ENCODE measurements around the gene GDAP2. TPM values are rescaled to one million over a fixed set of nuclear protein-coding genes. Genes with fewer than 3 reads are reported as not detected.
"Not testable (repeated sequence)": the region's sequence is repeated elsewhere in the genome, so short reads cannot be mapped to it uniquely, and the experiment has no call there.

The GDAP2 gene
- total RNA-seq, 1 experiment from 2014 or later, result 6.3 TPM

DNA sequence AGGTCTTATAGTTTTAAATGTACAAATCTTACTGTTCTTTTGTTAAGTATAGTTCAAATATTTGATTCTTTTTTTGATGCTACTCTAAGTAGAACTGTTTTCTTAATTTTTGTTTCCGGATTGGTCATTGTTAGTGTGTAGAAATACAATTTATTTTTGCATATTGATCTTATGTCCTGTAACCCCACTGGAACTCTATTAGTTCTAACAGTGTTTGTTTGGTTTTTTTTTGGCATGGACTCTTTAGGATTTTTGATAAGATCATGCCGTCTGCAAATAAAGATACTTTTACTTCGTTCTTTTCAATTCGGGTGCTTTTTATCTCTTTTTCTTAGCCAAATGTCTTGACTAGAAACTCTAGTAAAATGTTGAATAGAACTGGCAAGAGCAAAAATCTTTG is 26.5 kb downstream of the GDAP2 start:
- DNase-seq (ENCODE audit: low spot score), result no peak

DNA sequence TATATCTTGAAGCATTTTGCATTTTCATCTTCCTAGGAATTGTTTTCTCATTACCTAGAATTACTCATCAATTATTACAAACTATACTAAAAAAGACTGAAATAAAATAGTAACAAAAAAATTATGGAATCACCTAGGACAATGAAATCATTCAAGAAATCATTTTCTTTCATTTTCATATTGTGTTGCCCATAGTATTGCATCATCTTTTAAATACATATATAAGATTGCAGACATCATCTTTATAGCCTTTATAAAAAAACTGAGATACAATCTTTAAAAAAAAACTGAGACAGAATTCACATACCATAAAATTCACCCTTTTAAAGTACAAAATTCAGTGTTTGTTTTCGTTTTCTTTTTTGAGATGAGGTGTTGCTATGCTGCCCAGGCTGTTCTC is 29.6 kb downstream of the GDAP2 start:
- DNase-seq (ENCODE audit: low spot score), result no peak

- no peak for DNase-seq (ENCODE audit: low spot score)
Observed at GRCh38 chr1:117897551-117897950, 31.9 kb downstream of the GDAP2 start.

DNA sequence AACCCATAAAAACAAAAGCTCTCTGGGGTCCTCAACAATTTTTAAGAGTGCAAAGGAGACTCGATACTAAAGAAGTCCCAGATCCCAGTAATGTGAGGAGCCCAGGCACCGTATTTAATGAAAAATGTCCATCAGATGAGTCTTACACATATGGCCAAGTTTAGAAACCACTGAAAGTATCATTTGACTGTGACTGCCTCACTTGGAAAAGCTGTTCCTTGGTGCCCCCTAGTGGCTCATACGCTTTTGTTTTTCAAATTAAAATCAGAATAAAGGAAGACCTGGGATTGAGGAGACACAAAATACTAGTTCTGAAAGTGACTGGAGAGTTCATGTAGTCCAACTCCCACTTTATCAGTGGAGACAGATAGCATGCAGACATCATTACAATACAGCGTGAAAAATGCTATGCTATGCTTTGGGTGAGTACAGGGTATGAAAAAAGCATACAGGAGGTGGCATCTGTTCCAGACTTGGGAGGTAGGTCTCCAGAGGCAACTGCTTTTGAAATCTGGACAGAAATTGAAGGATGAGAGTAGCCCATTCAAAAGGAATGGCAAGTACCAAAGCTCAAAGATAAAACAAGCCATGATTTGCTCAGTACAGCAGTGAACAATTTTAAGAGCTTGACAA is 33.8 kb downstream of the GDAP2 start:
- DNase-seq (ENCODE audit: low spot score), result peak; percentile 75

GRCh38 chr1:117894078-117894477 is 35.3 kb downstream of the GDAP2 start:
- no peak for DNase-seq (ENCODE audit: low spot score)

GRCh38 chr1:117892512-117892911 is 36.9 kb downstream of the GDAP2 start:
- no peak for DNase-seq (ENCODE audit: low spot score)

- DNase-seq (ENCODE audit: low spot score), result no peak
Observed at GRCh38 chr1:117890452-117890851, 39.0 kb downstream of the GDAP2 start.

DNA sequence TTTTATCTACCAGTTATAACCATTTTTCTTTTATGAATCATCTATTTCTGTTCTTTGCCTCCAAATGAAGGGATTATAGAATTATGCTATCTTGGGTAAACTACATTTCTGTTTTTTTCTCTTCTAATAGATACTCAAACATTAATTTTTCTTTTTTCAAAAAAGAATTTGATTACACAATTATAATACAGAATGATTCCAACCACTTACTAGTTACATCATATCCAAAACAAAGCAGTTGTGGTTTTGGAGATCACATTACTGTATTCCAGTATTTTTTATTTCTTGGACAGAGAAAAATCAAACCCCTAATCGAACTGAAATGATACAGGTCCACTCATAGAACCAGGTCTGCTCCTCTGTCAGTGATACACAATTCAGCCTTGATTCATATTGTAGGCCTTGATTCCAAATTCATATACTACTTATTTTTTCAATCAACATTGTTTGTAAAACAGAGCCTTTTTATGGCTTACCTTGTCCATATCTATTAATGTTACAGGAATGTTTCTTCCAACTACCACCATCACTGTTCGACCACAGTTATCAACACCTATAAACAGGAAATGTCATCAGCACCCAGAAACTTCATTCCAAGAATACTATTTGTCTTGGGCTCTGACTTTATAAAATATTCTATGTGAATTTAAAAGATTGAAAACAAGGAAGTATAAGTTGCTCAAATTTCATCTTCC is 43.2 kb downstream of the GDAP2 start:
- no peak for DNase-seq (ENCODE audit: low spot score)

- no peak for DNase-seq (ENCODE audit: low spot score)
Observed at GRCh38 chr1:117883616-117884015, 45.8 kb downstream of the GDAP2 start.

GRCh38 chr1:117879284-117879683 is 50.1 kb downstream of the GDAP2 start:
- no peak for DNase-seq (ENCODE audit: low spot score)

GRCh38 chr1:117877823-117878222 is 51.6 kb downstream of the GDAP2 start:
- no peak for DNase-seq (ENCODE audit: low spot score)

DNA sequence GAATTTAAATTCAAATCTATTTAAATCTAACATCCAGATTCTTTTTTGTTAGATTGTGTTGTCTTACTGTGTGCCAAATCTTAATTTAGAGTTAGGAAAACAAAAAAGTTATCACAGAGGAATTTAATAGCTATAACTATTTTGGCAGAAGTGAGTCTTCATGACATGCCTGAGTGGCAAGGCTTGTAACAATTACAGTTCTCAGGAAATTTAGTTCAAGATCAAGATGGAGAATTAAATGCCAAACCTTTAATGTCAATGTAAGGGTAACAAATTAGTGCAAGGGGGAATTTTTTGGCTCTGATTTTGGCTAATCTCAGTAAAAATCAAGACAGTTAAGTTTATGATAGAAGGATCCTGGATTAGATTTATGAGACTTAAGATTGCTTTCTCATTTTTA is 58.4 kb downstream of the GDAP2 start:
- no peak for DNase-seq (ENCODE audit: low spot score)

GRCh38 chr1:117861694-117862093 is 67.7 kb downstream of the GDAP2 start:
- DNase-seq (ENCODE audit: low spot score), result no peak

GRCh38 chr1:117860896-117861610 is 68.4 kb downstream of the GDAP2 start:
- DNase-seq (ENCODE audit: low spot score), result no peak

GRCh38 chr1:117859901-117860300 is 69.5 kb downstream of the GDAP2 start:
- no peak for DNase-seq (ENCODE audit: low spot score)

GRCh38 chr1:117857418-117857817 is 72.0 kb downstream of the GDAP2 start:
- peak; percentile 3 for DNase-seq (ENCODE audit: low spot score)

GRCh38 chr1:117852853-117853553 is 76.4 kb downstream of the GDAP2 start:
- no peak for DNase-seq (ENCODE audit: low spot score)

GRCh38 chr1:117851687-117852086 is 77.7 kb downstream of the GDAP2 start:
- no peak for DNase-seq (ENCODE audit: low spot score)

DNA sequence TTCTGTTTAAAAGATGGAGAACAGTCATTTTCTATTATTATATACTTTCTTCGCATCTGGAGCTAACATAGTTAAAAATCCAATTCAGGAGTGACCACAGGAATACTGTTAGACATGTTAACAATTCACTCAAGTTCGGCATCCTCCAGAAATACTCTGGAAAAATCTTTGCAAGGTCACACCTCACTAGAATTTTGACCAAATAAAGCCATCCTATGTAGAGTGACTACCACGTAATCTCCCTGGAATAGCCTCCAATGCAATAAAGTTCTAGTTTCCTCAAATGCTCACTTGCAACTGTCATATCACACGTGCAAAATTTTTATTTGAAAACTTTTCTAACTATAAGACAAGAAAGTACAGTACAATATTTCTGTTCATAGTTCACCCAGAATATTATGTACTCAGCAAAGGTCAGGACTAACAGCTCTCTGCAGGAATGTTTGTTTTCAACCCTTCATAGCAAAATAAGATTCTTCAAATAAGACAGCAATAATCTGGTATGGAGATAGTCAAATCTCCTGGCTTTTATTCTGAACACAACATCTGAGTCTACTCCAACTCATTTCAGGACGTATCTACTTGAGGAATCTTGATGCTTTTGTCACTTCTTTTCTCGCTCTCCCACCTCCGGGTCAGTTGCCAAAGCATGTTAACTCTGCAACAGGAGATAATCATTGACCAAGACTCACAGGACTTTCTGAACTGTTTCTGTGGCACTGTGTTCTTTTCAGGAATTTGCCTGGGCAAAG is 82.6 kb downstream of the GDAP2 start:
- DNase-seq (ENCODE audit: low spot score), result no peak

GRCh38 chr1:117844478-117844877 is 84.9 kb downstream of the GDAP2 start:
- DNase-seq (ENCODE audit: low spot score), result not testable (repeated sequence)

DNA sequence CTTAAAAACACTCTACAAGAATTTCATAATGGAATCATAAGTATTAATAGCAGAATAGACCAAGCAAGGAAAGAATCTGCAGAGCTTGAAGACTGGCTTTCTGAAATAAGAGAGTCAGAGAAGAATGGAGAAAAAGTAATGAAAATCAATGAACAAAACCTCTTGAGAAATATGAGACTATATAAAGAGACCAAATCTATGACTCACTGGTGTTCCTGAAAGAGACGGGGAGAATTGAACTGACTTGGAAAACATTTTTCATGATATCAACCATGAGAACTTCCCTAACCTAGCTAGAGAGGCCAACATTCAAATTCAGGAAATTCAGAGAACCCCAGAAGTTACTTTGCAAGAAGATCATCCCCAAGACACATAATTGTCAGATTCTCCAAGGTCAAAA is 85.6 kb downstream of the GDAP2 start:
- no peak for DNase-seq (ENCODE audit: low spot score)
